ENCODE measurements around the gene ZBTB7A.

Gene ZBTB7A

GRCh38 chr19:4054441-4055208, 12.1 kb downstream of the ZBTB7A start:
- DNase-seq (ENCODE audit: low read depth in 2 of 2), result no peak

GRCh38 chr19:4053423-4054324, 13.0 kb downstream of the ZBTB7A start:
- DNase-seq (ENCODE audit: low read depth in 2 of 2), result no peak

- DNase-seq (ENCODE audit: low read depth in 2 of 2), result no peak
Measured at GRCh38 chr19:4052993-4053422, 13.7 kb downstream of the ZBTB7A start.

- no peak for DNase-seq (ENCODE audit: low read depth in 2 of 2)
Measured at GRCh38 chr19:4052114-4052992, 14.3 kb downstream of the ZBTB7A start.

- DNase-seq (ENCODE audit: low read depth in 2 of 2), result no peak
Measured at GRCh38 chr19:4051175-4052101, 15.3 kb downstream of the ZBTB7A start.

GRCh38 chr19:4049432-4049831, 17.3 kb downstream of the ZBTB7A start:
- DNase-seq (ENCODE audit: low read depth in 2 of 2), result no peak

GRCh38 chr19:4046946-4047683, 19.6 kb downstream of the ZBTB7A start:
- no peak for DNase-seq (ENCODE audit: low read depth in 2 of 2)

- DNase-seq (ENCODE audit: low read depth in 2 of 2), result no peak
Measured at GRCh38 chr19:4046362-4046691, 20.4 kb downstream of the ZBTB7A start.

- DNase-seq (ENCODE audit: low read depth in 2 of 2), result no peak
Measured at GRCh38 chr19:4045597-4046361, 20.9 kb downstream of the ZBTB7A start.

- no peak for DNase-seq (ENCODE audit: low read depth in 2 of 2)
Measured at GRCh38 chr19:4044990-4045465, 21.7 kb downstream of the ZBTB7A start.

- no peak for DNase-seq (ENCODE audit: low read depth in 2 of 2)
Measured at GRCh38 chr19:4043966-4044715, 22.6 kb downstream of the ZBTB7A start.

GRCh38 chr19:4043401-4043800, 23.3 kb downstream of the ZBTB7A start:
- DNase-seq (ENCODE audit: low read depth in 2 of 2), result no peak

GRCh38 chr19:4042731-4043082, 24.0 kb downstream of the ZBTB7A start:
- no peak for DNase-seq (ENCODE audit: low read depth in 2 of 2)

GRCh38 chr19:4042064-4042730, 24.5 kb downstream of the ZBTB7A start:
- DNase-seq (ENCODE audit: low read depth in 2 of 2), result no peak

- DNase-seq (ENCODE audit: low read depth in 2 of 2), result no peak
Measured at GRCh38 chr19:4038661-4039423, 27.9 kb downstream of the ZBTB7A start.

GRCh38 chr19:4038057-4038456, 28.6 kb downstream of the ZBTB7A start:
- DNase-seq (ENCODE audit: low read depth in 2 of 2), result no peak

- DNase-seq (ENCODE audit: low read depth in 2 of 2), result no peak
Measured at GRCh38 chr19:4037301-4037949, 29.3 kb downstream of the ZBTB7A start.
